Measurements from ENCODE around the gene RASGRF2. TPM values are rescaled to one million over a fixed set of nuclear protein-coding genes. Genes with fewer than 3 reads are reported as not detected.

Gene RASGRF2
- total RNA-seq, 1 experiment from 2014 or later = 19.4 TPM

GRCh38 chr5:80963966-80964481 lies 3.9 kb downstream of the RASGRF2 start:
- peak; percentile 80 for DNase-seq
- Histone ChIP-seq H2AFZ (ENCODE audit: low read length) (0 out of 2 replicates have a peak overlapping the region, but pooled peaks have one; percentile 39), H3K9me2 (replicated peaks; ENCODE audit: insufficient read depth, low read length) (no peaks in the 10 kb centered on the region), H4K20me1 (ENCODE audit: insufficient read depth, low read depth, low read length) (no peaks in the 10 kb centered on the region), H3K4me1 (ENCODE audit: low read length) (peaks cover 79% of the 10 kb centered on the region), H3K4me3 (ENCODE audit: low read length) (peak overlapping the region; percentile 24), H3K27me3 (ENCODE audit: low read length) (no peaks in the 10 kb centered on the region), H3K36me3 (ENCODE audit: insufficient read depth, low read length) (no peaks in the 10 kb centered on the region; the same call in 1 of the 2 replicates), H3K4me2 (ENCODE audit: low read depth, low read length, poor library complexity, severe bottlenecking) (peak overlapping the region; percentile 62), H3K27ac (ENCODE audit: low read length) (peak overlapping the region; percentile 86), H3K9ac (ENCODE audit: low read length) (peak overlapping the region; percentile 53), H3K9me3 (ENCODE audit: low read length) (no peaks in the 10 kb centered on the region), H3K79me2 (ENCODE audit: low read length) (peaks cover 35% of the 10 kb centered on the region)

DNA sequence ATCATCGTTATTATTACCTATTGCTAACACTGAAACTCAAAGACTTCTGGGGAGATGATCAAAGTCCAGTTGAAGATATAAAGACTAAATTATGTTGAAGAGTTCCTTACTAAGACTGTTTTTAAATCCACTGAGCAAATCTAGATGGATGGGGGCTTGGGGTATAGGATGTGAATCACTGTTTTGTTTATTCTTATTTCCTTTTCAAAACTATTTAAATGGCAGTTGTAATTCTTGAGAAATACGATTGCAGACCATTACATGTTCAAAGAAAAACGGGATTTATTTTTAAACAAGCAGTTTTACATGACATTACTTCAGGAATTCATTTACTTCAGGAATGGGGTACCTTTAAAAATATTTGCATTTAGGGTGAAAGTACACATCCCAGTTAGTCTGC lies 4.3 kb downstream of the RASGRF2 start:
- Histone ChIP-seq H3K9ac (ENCODE audit: low read length) (peak overlapping the region; percentile 53), H2AFZ (ENCODE audit: low read length) (peak overlapping the region; percentile 39; the same call in 1 of the 2 replicates), H3K4me2 (ENCODE audit: low read depth, low read length, poor library complexity, severe bottlenecking) (peak overlapping the region; percentile 62), H4K20me1 (ENCODE audit: insufficient read depth, low read depth, low read length) (no peaks in the 10 kb centered on the region), H3K79me2 (ENCODE audit: low read length) (peaks cover 33% of the 10 kb centered on the region), H3K27me3 (ENCODE audit: low read length) (no peaks in the 10 kb centered on the region), H3K4me1 (ENCODE audit: low read length) (peaks cover 74% of the 10 kb centered on the region), H3K27ac (ENCODE audit: low read length) (peak overlapping the region; percentile 86), H3K4me3 (ENCODE audit: low read length) (peak overlapping the region; percentile 24), H3K9me3 (ENCODE audit: low read length) (no peaks in the 10 kb centered on the region), H3K36me3 (ENCODE audit: insufficient read depth, low read length) (no peaks in the 10 kb centered on the region; the same call in 1 of the 2 replicates), H3K9me2 (replicated peaks; ENCODE audit: insufficient read depth, low read length) (no peaks in the 10 kb centered on the region)
- DNase-seq = no peak

DNA sequence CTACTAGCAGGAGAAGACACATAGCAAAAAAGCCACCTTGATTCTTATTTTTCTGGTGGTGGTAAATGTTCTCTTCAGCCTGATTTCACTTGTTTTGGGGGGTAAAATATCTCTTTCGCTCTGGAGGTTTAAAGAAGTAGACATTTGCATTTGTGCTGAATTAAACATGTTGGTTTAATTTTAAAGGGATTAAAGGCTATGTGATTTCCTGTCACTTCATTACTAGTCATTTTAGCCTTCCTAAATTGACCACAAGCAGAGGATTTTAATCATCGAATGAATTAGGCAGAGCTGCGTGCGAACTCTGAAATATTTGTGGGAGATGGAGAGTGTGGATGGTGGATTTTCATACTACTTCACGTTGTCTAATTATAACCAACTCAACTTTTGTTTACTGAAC lies 4.8 kb downstream of the RASGRF2 start:
- peak overlapping the region; percentile 24 for H3K4me3 ChIP-seq (ENCODE audit: low read length)
- no peaks in the 10 kb centered on the region for H4K20me1 ChIP-seq (ENCODE audit: insufficient read depth, low read depth, low read length)
- no peaks in the 10 kb centered on the region for H3K9me3 ChIP-seq (ENCODE audit: low read length)
- H3K27ac ChIP-seq (ENCODE audit: low read length) = peak overlapping the region; percentile 86
- peak; percentile 78 for DNase-seq
- H3K27me3 ChIP-seq (ENCODE audit: low read length) = no peaks in the 10 kb centered on the region
- peaks cover 29% of the 10 kb centered on the region for H3K79me2 ChIP-seq (ENCODE audit: low read length)
- H3K4me2 ChIP-seq (ENCODE audit: low read depth, low read length, poor library complexity, severe bottlenecking) = peak overlapping the region; percentile 62
- H3K9me2 ChIP-seq (replicated peaks; ENCODE audit: insufficient read depth, low read length) = no peaks in the 10 kb centered on the region
- H3K36me3 ChIP-seq (ENCODE audit: insufficient read depth, low read length) = no peaks in the 10 kb centered on the region; the same call in 1 of the 2 replicates
- peak overlapping the region; percentile 39; the same call in 1 of the 2 replicates for H2AFZ ChIP-seq (ENCODE audit: low read length)
- H3K9ac ChIP-seq (ENCODE audit: low read length) = peak overlapping the region; percentile 53
- H3K4me1 ChIP-seq (ENCODE audit: low read length) = peaks cover 70% of the 10 kb centered on the region

GRCh38 chr5:80967500-80968181 lies 7.5 kb downstream of the RASGRF2 start:
- Histone ChIP-seq H3K9me3 (ENCODE audit: low read length) (no peaks in the 10 kb centered on the region), H3K4me2 (ENCODE audit: low read depth, low read length, poor library complexity, severe bottlenecking) (peak overlapping the region; percentile 18), H3K36me3 (ENCODE audit: insufficient read depth, low read length) (no peaks in the 10 kb centered on the region; the same call in 1 of the 2 replicates), H3K27me3 (ENCODE audit: low read length) (no peaks in the 10 kb centered on the region), H3K4me3 (ENCODE audit: low read length) (no peak overlapping the region), H3K79me2 (ENCODE audit: low read length) (peaks cover 31% of the 10 kb centered on the region), H3K9ac (ENCODE audit: low read length) (no peak overlapping the region), H2AFZ (ENCODE audit: low read length) (peak overlapping the region; percentile 77), H3K4me1 (ENCODE audit: low read length) (peaks cover 62% of the 10 kb centered on the region), H4K20me1 (ENCODE audit: insufficient read depth, low read depth, low read length) (no peaks in the 10 kb centered on the region), H3K27ac (ENCODE audit: low read length) (peak overlapping the region; percentile 86), H3K9me2 (replicated peaks; ENCODE audit: insufficient read depth, low read length) (no peaks in the 10 kb centered on the region)
- no peak for DNase-seq

- H3K4me2 ChIP-seq (ENCODE audit: low read depth, low read length, poor library complexity, severe bottlenecking) = no peak overlapping the region
- no peaks in the 10 kb centered on the region for H3K36me3 ChIP-seq (ENCODE audit: insufficient read depth, low read length)
- H3K79me2 ChIP-seq (ENCODE audit: low read length) = peaks cover 23% of the 10 kb centered on the region
- H3K9me2 ChIP-seq (replicated peaks; ENCODE audit: insufficient read depth, low read length) = no peaks in the 10 kb centered on the region
- no peaks in the 10 kb centered on the region for H3K9me3 ChIP-seq (ENCODE audit: low read length)
- H3K27me3 ChIP-seq (ENCODE audit: low read length) = no peaks in the 10 kb centered on the region
- DNase-seq = no peak
- no peak overlapping the region for H3K9ac ChIP-seq (ENCODE audit: low read length)
- H3K27ac ChIP-seq (ENCODE audit: low read length) = no peak overlapping the region
- H4K20me1 ChIP-seq (ENCODE audit: insufficient read depth, low read depth, low read length) = no peaks in the 10 kb centered on the region
- H3K4me1 ChIP-seq (ENCODE audit: low read length) = peaks cover 52% of the 10 kb centered on the region
- no peak overlapping the region for H3K4me3 ChIP-seq (ENCODE audit: low read length)
- H2AFZ ChIP-seq (ENCODE audit: low read length) = no peak overlapping the region
Measured at GRCh38 chr5:80973027-80973426, 12.9 kb downstream of the RASGRF2 start.

GRCh38 chr5:80975065-80975464 lies 14.9 kb downstream of the RASGRF2 start:
- no peak for DNase-seq
- H3K4me2 ChIP-seq (ENCODE audit: low read depth, low read length, poor library complexity, severe bottlenecking) = no peak overlapping the region
- no peaks in the 10 kb centered on the region for H3K9me2 ChIP-seq (replicated peaks; ENCODE audit: insufficient read depth, low read length)
- H2AFZ ChIP-seq (ENCODE audit: low read length) = no peak overlapping the region
- H3K4me1 ChIP-seq (ENCODE audit: low read length) = peaks cover 70% of the 10 kb centered on the region
- no peaks in the 10 kb centered on the region for H4K20me1 ChIP-seq (ENCODE audit: insufficient read depth, low read depth, low read length)
- no peak overlapping the region for H3K4me3 ChIP-seq (ENCODE audit: low read length)
- H3K36me3 ChIP-seq (ENCODE audit: insufficient read depth, low read length) = no peaks in the 10 kb centered on the region
- H3K27ac ChIP-seq (ENCODE audit: low read length) = peak overlapping the region; percentile 21; the same call in 1 of the 2 replicates
- no peaks in the 10 kb centered on the region for H3K27me3 ChIP-seq (ENCODE audit: low read length)
- no peaks in the 10 kb centered on the region for H3K9me3 ChIP-seq (ENCODE audit: low read length)
- H3K79me2 ChIP-seq (ENCODE audit: low read length) = peaks cover 19% of the 10 kb centered on the region
- H3K9ac ChIP-seq (ENCODE audit: low read length) = no peak overlapping the region

- Histone ChIP-seq H3K27ac (ENCODE audit: low read length) (no peak overlapping the region), H3K9ac (ENCODE audit: low read length) (no peak overlapping the region), H3K4me2 (ENCODE audit: low read depth, low read length, poor library complexity, severe bottlenecking) (no peak overlapping the region), H3K4me3 (ENCODE audit: low read length) (no peak overlapping the region), H3K27me3 (ENCODE audit: low read length) (no peaks in the 10 kb centered on the region), H3K36me3 (ENCODE audit: insufficient read depth, low read length) (no peaks in the 10 kb centered on the region), H3K79me2 (ENCODE audit: low read length) (peaks cover 18% of the 10 kb centered on the region), H2AFZ (ENCODE audit: low read length) (no peak overlapping the region), H3K4me1 (ENCODE audit: low read length) (peaks cover 78% of the 10 kb centered on the region), H3K9me2 (replicated peaks; ENCODE audit: insufficient read depth, low read length) (no peaks in the 10 kb centered on the region), H4K20me1 (ENCODE audit: insufficient read depth, low read depth, low read length) (no peaks in the 10 kb centered on the region), H3K9me3 (ENCODE audit: low read length) (no peaks in the 10 kb centered on the region)
- no peak for DNase-seq
Measured at GRCh38 chr5:80976985-80977384, 16.8 kb downstream of the RASGRF2 start.

DNA sequence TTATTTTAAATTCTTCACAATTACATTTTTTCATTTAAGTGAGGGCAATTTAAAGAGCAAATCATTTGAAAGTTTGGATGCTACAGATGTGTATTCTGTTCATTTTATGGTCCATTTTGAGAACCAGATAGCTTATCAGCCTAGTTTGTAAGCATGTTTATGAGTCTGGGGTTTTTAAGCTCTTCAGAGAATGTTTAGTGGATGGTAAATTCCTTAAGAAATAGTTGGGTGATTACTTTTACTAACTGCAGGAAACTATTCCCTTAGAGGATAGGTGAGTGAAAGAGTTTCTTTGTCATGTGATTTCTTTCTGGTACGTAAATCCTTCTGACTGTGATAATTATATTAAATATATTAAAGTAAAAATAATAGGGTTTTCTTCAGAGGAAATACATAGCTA lies 17.6 kb downstream of the RASGRF2 start:
- Histone ChIP-seq H3K27me3 (ENCODE audit: low read length) (no peaks in the 10 kb centered on the region), H3K9me3 (ENCODE audit: low read length) (no peaks in the 10 kb centered on the region), H3K36me3 (ENCODE audit: insufficient read depth, low read length) (no peaks in the 10 kb centered on the region), H4K20me1 (ENCODE audit: insufficient read depth, low read depth, low read length) (no peaks in the 10 kb centered on the region), H3K27ac (ENCODE audit: low read length) (peak overlapping the region; percentile 81), H3K9ac (ENCODE audit: low read length) (no peak overlapping the region), H3K79me2 (ENCODE audit: low read length) (peaks cover 18% of the 10 kb centered on the region), H3K4me1 (ENCODE audit: low read length) (peaks cover 81% of the 10 kb centered on the region), H3K4me3 (ENCODE audit: low read length) (no peak overlapping the region), H3K9me2 (replicated peaks; ENCODE audit: insufficient read depth, low read length) (no peaks in the 10 kb centered on the region), H3K4me2 (ENCODE audit: low read depth, low read length, poor library complexity, severe bottlenecking) (peak overlapping the region; percentile 69), H2AFZ (ENCODE audit: low read length) (no peak overlapping the region)
- DNase-seq = no peak
